Measurements from ENCODE around the gene ILK.

DNA sequence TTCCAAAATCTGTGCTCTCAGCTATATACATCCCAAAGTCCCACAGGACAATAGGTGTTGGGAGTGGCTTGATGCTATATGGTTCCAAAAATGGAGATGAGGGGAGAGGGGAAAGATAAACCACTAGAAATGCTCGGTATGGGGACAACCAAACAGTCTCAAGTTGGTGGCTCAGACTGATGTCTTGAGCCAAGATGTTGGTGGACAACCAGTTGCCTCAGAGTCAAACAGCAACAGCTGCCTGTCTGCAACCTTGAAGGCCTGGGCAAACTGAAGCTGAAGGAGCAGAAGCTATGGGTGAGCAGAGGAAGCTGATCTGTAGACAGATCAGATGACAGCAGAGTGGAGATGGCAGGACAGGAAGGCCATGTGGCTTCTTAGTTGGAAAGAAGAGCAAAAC, 4.1 kb upstream of the ILK start:
- no peak for TF ChIP-seq POLR2A (IDR thresholded peaks at IDR 0.05)
- TF ChIP-seq, protein P1, sequence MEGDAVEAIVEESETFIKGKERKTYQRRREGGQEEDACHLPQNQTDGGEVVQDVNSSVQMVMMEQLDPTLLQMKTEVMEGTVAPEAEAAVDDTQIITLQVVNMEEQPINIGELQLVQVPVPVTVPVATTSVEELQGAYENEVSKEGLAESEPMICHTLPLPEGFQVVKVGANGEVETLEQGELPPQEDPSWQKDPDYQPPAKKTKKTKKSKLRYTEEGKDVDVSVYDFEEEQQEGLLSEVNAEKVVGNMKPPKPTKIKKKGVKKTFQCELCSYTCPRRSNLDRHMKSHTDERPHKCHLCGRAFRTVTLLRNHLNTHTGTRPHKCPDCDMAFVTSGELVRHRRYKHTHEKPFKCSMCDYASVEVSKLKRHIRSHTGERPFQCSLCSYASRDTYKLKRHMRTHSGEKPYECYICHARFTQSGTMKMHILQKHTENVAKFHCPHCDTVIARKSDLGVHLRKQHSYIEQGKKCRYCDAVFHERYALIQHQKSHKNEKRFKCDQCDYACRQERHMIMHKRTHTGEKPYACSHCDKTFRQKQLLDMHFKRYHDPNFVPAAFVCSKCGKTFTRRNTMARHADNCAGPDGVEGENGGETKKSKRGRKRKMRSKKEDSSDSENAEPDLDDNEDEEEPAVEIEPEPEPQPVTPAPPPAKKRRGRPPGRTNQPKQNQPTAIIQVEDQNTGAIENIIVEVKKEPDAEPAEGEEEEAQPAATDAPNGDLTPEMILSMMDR (IDR thresholded peaks at IDR 0.05), result no peak
- no peak for TF ChIP-seq POLR2AphosphoS5 (IDR thresholded peaks at IDR 0.05)
